Mucosa of descending colon (tissue), 3 donors: ENCODE measurements around the gene GRK5. TPM values are rescaled to one million over a fixed set of nuclear protein-coding genes. Genes with fewer than 3 reads are reported as not detected.

Experiments used
- ATAC-seq: fragments of 200-7000 bp; cut with Tn5 transposase; one replicate; pipeline ENCODE4 v1.9.1; 2020; ENCODE audit warnings: mild to moderate bottlenecking, moderate library complexity
- DNase-seq, 3 donors: peaks; one replicate each; pipeline ENCODE4 v3.0.0-alpha.2; 2020
- H3K36me3 ChIP-seq: fragments of 200-600 bp; one replicate; pipeline ENCODE4 v1.8.0; 2021; ENCODE audit warnings: low read depth, mild to moderate bottlenecking
- H3K4me1 ChIP-seq: fragments of 200-600 bp; one replicate; pipeline ENCODE4 v1.8.0; 2021; ENCODE audit warnings: low read depth, mild to moderate bottlenecking
- H3K4me3 ChIP-seq: fragments of 200-600 bp; one replicate; pipeline ENCODE4 v1.8.0; 2021; ENCODE audit warnings: mild to moderate bottlenecking
- H3K9me3 ChIP-seq: fragments of 200-600 bp; one replicate; pipeline ENCODE4 v1.8.0; 2021; ENCODE audit warnings: mild to moderate bottlenecking
- CTCF ChIP-seq: fragments of 200-600 bp; IDR thresholded peaks from one replicate; pipeline ENCODE4 v1.8.0; 2022; ENCODE audit warnings: antibody characterized with exemption, mild to moderate bottlenecking
- intact Hi-C, 2 donors: fragments of 100-400 bp; cut with DNase I in 1 of 2; cut with micrococcal nuclease in 1 of 2; formaldehyde crosslinking; loops; one replicate each; pipeline versions ENCODE4 v1.11.0 to v1.11.1; 2022; cut with DNase I, micrococcal nuclease
- total RNA-seq, 3 donors: library from RNA; stranded (reverse); fragmentation: NEBNext Ultra II Directional in 2 of 3; extraction: Animal tissue kit (Norgen Biotek cat#: 25700) in 2 of 3; gene quantifications; one replicate each; pipeline versions ENCODE4 v1.2.1 to v1.2.4, GENCODE V29; 2021 to 2023
- donor health status: DM: no; HTN: no; CAD: no; lungs with moderate emphysema.
- donor health status: DM: no; HTN: no; CAD: no.
- donor health status: DM: no; HTN: yes; CAD: no.

Gene GRK5
- total RNA-seq, 3 donors from 2014 or later, result 6.6 to 27.1 (median 8.3) TPM

- TF ChIP-seq CTCF, result no peak
- ATAC-seq (peak; percentile 58), DNase-seq (peak; percentile 34 to 69 (median 48))
- Histone ChIP-seq H3K4me3 (no peak overlapping the region), H3K4me1 (peaks cover 5% of the 10 kb centered on the region), H3K36me3 (no peaks in the 10 kb centered on the region), H3K9me3 (no peaks in the 10 kb centered on the region)
- intact Hi-C loops, result no loop called here
Observed at GRCh38 chr10:119253433-119254174, 46.2 kb downstream of the GRK5 start.

- peaks cover 5% of the 10 kb centered on the region for H3K4me1 ChIP-seq
- ATAC-seq, result no peak
Observed at GRCh38 chr10:119254335-119254734, 47.0 kb downstream of the GRK5 start.

GRCh38 chr10:119256030-119256429, 48.7 kb downstream of the GRK5 start:
- DNase-seq, result no peak
- Histone ChIP-seq H3K36me3 (no peaks in the 10 kb centered on the region), H3K9me3 (no peaks in the 10 kb centered on the region), H3K4me3 (no peak overlapping the region), H3K4me1 (peaks cover 2% of the 10 kb centered on the region)
- no peak for TF ChIP-seq CTCF
- ATAC-seq, result no peak
- intact Hi-C loops, result no loop called here

More at GRCh38 chr10:119254335-119254734, 47.0 kb downstream of the GRK5 start:
- H3K4me3 ChIP-seq, result no peak overlapping the region
- no peaks in the 10 kb centered on the region for H3K9me3 ChIP-seq
- DNase-seq, result no peak
- intact Hi-C loops, result no loop called here
- TF ChIP-seq CTCF, result no peak
- no peaks in the 10 kb centered on the region for H3K36me3 ChIP-seq

GRCh38 chr10:119256897-119257296, 49.5 kb downstream of the GRK5 start:
- intact Hi-C loops, result no loop called here
- H3K4me1 ChIP-seq, result no peaks in the 10 kb centered on the region
- no peak for DNase-seq
- no peak for ATAC-seq
- no peaks in the 10 kb centered on the region for H3K9me3 ChIP-seq
- no peak for TF ChIP-seq CTCF
- H3K36me3 ChIP-seq, result no peaks in the 10 kb centered on the region
- no peak overlapping the region for H3K4me3 ChIP-seq

- intact Hi-C loops, result no loop called here
- ATAC-seq (no peak), DNase-seq (no peak)
- H3K36me3 ChIP-seq, result no peaks in the 10 kb centered on the region
- H3K4me3 ChIP-seq, result no peak overlapping the region
- H3K4me1 ChIP-seq, result no peaks in the 10 kb centered on the region
- no peaks in the 10 kb centered on the region for H3K9me3 ChIP-seq
- TF ChIP-seq CTCF, result no peak
Observed at GRCh38 chr10:119257899-119258419, 50.6 kb downstream of the GRK5 start.
